WTC11 (cell line): ENCODE data around the gene HOXD10. TPM values are rescaled to one million over a fixed set of nuclear protein-coding genes. Genes with fewer than 3 reads are reported as not detected.
A peak's percentile ranks its signal among the peaks of the same experiment; 100 is the strongest.

ENCODE experiments used
- ATAC-seq: fragments of 200-7000 bp; cut with Tn5 transposase; 2 replicates; pipeline ENCODE4 v1.10.0; 2021; ENCODE audit warnings: mild to moderate bottlenecking, moderate library complexity
- CTCF ChIA-PET: fragments of 300-600 bp; sonication (Branson Sonifier 250); formaldehyde crosslinking; loops from one replicate; lab custom pipeline; 2021; ENCODE audit warnings: antibody characterized with exemption; lab: Charles Lee
- POLR2A ChIA-PET: fragments of 350-600 bp; sonication (Branson Sonifier 250); formaldehyde crosslinking; loops from one replicate; lab custom pipeline; 2021; ENCODE audit warnings: antibody characterized with exemption; lab: Charles Lee
- DNase-seq: peaks from one replicate; pipeline ENCODE4 v3.0.0; 2021; ENCODE audit warnings: low spot score
- H3K27ac Mint-ChIP-seq: 2 replicates; pipeline ENCODE4 v1.8.0; 2021; ENCODE audit warnings: mixed read lengths
- H3K27me3 Mint-ChIP-seq: 2 replicates; pipeline ENCODE4 v1.8.0; 2021; ENCODE audit warnings: low read depth, mild to moderate bottlenecking, moderate library complexity, mixed read lengths
- H3K36me3 Mint-ChIP-seq: 2 replicates; pipeline ENCODE4 v1.8.0; 2021; ENCODE audit warnings: mixed read lengths
- H3K4me1 Mint-ChIP-seq: 2 replicates; pipeline ENCODE4 v1.8.0; 2022; ENCODE audit warnings: mixed read lengths
- H3K4me3 Mint-ChIP-seq: 2 replicates; pipeline ENCODE4 v1.8.0; 2021; ENCODE audit warnings: mild to moderate bottlenecking, moderate library complexity, mixed read lengths
- H3K9me3 Mint-ChIP-seq: 2 replicates; pipeline ENCODE4 v1.8.0; 2021; ENCODE audit warnings: mixed read lengths
- ATF6 ChIP-seq: sonication (generic); formaldehyde crosslinking; IDR thresholded peaks from 2 replicates; pipeline ENCODE4 v1.8.1; 2023; ENCODE audit warnings: mild to moderate bottlenecking, missing genetic modification reagents
- CBFB ChIP-seq: sonication (generic); formaldehyde crosslinking; IDR thresholded peaks from 2 replicates; pipeline ENCODE4 v1.8.1; 2022; ENCODE audit warnings: mild to moderate bottlenecking, low read depth, missing genetic modification reagents
- FOXJ3 ChIP-seq: sonication (generic); formaldehyde crosslinking; IDR thresholded peaks from 2 replicates; pipeline ENCODE4 v1.9.0; 2021; ENCODE audit warnings: missing genetic modification reagents, mild to moderate bottlenecking, borderline replicate concordance
- HMGA2 ChIP-seq: fragments of 250-450 bp; sonication (Bioruptor Pico); IDR thresholded peaks from 2 replicates; pipeline ENCODE4 v1.4.0; 2021; ENCODE audit warnings: mild to moderate bottlenecking, moderate library complexity
- MLX ChIP-seq: sonication (generic); formaldehyde crosslinking; IDR thresholded peaks from 2 replicates; pipeline ENCODE4 v1.8.1; 2023; ENCODE audit warnings: mild to moderate bottlenecking, missing genetic modification reagents, moderate library complexity
- NFE2L1 ChIP-seq: sonication (generic); formaldehyde crosslinking; IDR thresholded peaks from 2 replicates; pipeline ENCODE4 v1.8.1; 2023; ENCODE audit warnings: missing genetic modification reagents
- RORB ChIP-seq: fragments of 250-450 bp; sonication (Bioruptor Pico); IDR thresholded peaks from 2 replicates; pipeline ENCODE4 v1.9.0; 2021; ENCODE audit warnings: mild to moderate bottlenecking
- SOX15 ChIP-seq: fragments of 250-450 bp; sonication (Bioruptor Pico); IDR thresholded peaks from 2 replicates; pipeline ENCODE4 v1.9.0; 2021; ENCODE audit warnings: mild to moderate bottlenecking
- TEAD1 ChIP-seq: sonication (generic); formaldehyde crosslinking; IDR thresholded peaks from 2 replicates; pipeline ENCODE4 v1.8.0; 2022; ENCODE audit warnings: mild to moderate bottlenecking, missing genetic modification reagents
- USF1 ChIP-seq: sonication (generic); formaldehyde crosslinking; IDR thresholded peaks from 2 replicates; pipeline ENCODE4 v1.8.0; 2022; ENCODE audit warnings: mild to moderate bottlenecking, missing genetic modification reagents
- ZNF219 ChIP-seq: sonication (generic); formaldehyde crosslinking; IDR thresholded peaks from 2 replicates; pipeline ENCODE4 v1.8.0; 2023; ENCODE audit warnings: missing genetic modification reagents, mild to moderate bottlenecking, borderline replicate concordance
- ZNF396 ChIP-seq: fragments of 250-450 bp; sonication (Bioruptor Pico); IDR thresholded peaks from 2 replicates; pipeline ENCODE4 v1.8.0; 2021; ENCODE audit warnings: mild to moderate bottlenecking, moderate library complexity, borderline replicate concordance
- ZNF423 ChIP-seq: fragments of 250-450 bp; sonication (Bioruptor Pico); IDR thresholded peaks from 2 replicates; pipeline ENCODE4 v2.1.2; 2022; ENCODE audit warnings: mild to moderate bottlenecking, moderate library complexity
- ZNF532 ChIP-seq: fragments of 250-450 bp; sonication (Bioruptor Pico); IDR thresholded peaks from 2 replicates; pipeline ENCODE4 v1.9.0; 2021; ENCODE audit warnings: mild to moderate bottlenecking, borderline replicate concordance
- total RNA-seq: library from RNA; stranded (reverse); gene quantifications from 3 replicates; pipeline ENCODE4 v1.2.3, GENCODE V29; 2021
- TF ChIP-seq, protein P1 (sequence below): sonication (generic); formaldehyde crosslinking; IDR thresholded peaks from 2 replicates; pipeline ENCODE4 v1.8.0; 2022; ENCODE audit warnings: mild to moderate bottlenecking, missing genetic modification reagents
- TF ChIP-seq, protein P2 (sequence below): sonication (generic); formaldehyde crosslinking; IDR thresholded peaks from 2 replicates; pipeline ENCODE4 v1.8.1; 2022; ENCODE audit warnings: mild to moderate bottlenecking, missing genetic modification reagents, moderate library complexity, borderline replicate concordance
- TF ChIP-seq, protein P3 (sequence below): fragments of 250-450 bp; sonication (Bioruptor Pico); IDR thresholded peaks from 2 replicates; pipeline ENCODE4 v1.9.0; 2021; ENCODE audit warnings: moderate library complexity, mild to moderate bottlenecking, inconsistent platforms, borderline replicate concordance

HOXD10 gene
- total RNA-seq, 1 experiment from 2014 or later: not detected

DNA sequence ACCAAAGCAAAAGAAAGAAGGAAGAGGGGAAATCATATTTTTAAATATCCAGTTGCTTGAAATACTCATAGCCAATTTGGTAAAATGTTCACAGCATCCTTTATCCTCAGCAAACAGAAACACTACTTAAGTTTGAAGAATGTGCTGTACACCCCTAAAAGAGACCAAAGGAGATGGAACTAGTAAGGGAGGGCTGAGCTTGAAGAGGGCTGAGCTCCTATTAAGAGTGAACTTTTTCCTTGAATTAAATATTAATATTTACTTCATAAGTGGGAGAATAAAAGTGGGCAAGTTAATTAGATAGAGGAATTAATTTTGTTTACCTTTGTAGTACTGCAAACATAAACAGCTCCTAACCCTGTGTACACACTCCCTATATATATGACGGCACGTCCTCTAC, 39.8 kb upstream of the HOXD10 start:
- ChIA-PET POLR2A (no interaction called here), CTCF (no interaction called here)
- Mint-ChIP-seq H3K4me1 (peaks cover 33% of the 10 kb centered on the region), H3K27me3 (peaks cover 98% of the 10 kb centered on the region), H3K36me3 (peaks cover 3% of the 10 kb centered on the region; the same call in 1 of the 2 replicates), H3K9me3 (no peaks in the 10 kb centered on the region), H3K4me3 (no peak overlapping the region), H3K27ac (no peak overlapping the region)
- no peak for DNase-seq
- TF ChIP-seq ATF6 (CRISPR knock-in tag) (no peak), SOX15 (no peak), ZNF396 (no peak), USF1 (CRISPR knock-in tag) (no peak), ZNF219 (CRISPR knock-in tag) (no peak)
- no peak for ATAC-seq

- Mint-ChIP-seq H3K9me3 (no peaks in the 10 kb centered on the region), H3K4me1 (peaks cover 40% of the 10 kb centered on the region), H3K27ac (no peak overlapping the region), H3K27me3 (peaks cover 98% of the 10 kb centered on the region), H3K4me3 (peak overlapping the region; percentile 81), H3K36me3 (peaks cover 3% of the 10 kb centered on the region; the same call in 1 of the 2 replicates)
- TF ChIP-seq, protein P1, sequence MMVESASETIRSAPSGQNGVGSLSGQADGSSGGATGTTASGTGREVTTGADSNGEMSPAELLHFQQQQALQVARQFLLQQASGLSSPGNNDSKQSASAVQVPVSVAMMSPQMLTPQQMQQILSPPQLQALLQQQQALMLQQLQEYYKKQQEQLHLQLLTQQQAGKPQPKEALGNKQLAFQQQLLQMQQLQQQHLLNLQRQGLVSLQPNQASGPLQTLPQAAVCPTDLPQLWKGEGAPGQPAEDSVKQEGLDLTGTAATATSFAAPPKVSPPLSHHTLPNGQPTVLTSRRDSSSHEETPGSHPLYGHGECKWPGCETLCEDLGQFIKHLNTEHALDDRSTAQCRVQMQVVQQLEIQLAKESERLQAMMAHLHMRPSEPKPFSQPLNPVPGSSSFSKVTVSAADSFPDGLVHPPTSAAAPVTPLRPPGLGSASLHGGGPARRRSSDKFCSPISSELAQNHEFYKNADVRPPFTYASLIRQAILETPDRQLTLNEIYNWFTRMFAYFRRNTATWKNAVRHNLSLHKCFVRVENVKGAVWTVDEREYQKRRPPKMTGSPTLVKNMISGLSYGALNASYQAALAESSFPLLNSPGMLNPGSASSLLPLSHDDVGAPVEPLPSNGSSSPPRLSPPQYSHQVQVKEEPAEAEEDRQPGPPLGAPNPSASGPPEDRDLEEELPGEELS (CRISPR knock-in tag): no peak
- no peak for TF ChIP-seq ZNF532 (CRISPR knock-in tag)
- TF ChIP-seq CBFB (CRISPR knock-in tag): no peak
- TF ChIP-seq FOXJ3 (CRISPR knock-in tag): no peak
- no peak for ATAC-seq
- DNase-seq: no peak
- POLR2A ChIA-PET: interaction anchor here (0.7 kb wide), 1 partner anchor 28 kb away, joined by 3 read pairs; no protein-coding TSS in a partner anchor
- CTCF ChIA-PET: interaction anchor here (0.7 to 4.6 kb wide), 14 partner anchors 7 to 1048 kb away, joined by 3 to 56 read pairs (median 4); partner anchors contain the start of genes HOXD13 and LNPK
Observed at GRCh38 chr2:176078541-176079284, 37.9 kb upstream of the HOXD10 start.

GRCh38 chr2:176079285-176079830, 37.2 kb upstream of the HOXD10 start:
- Mint-ChIP-seq H3K4me3 (peak overlapping the region; percentile 81), H3K27me3 (peaks cover 98% of the 10 kb centered on the region)
- POLR2A ChIA-PET: interaction anchor here (0.7 kb wide), 1 partner anchor 27 kb away, joined by 3 read pairs; no protein-coding TSS in a partner anchor

More at GRCh38 chr2:176079285-176079830, 37.2 kb upstream of the HOXD10 start:
- CTCF ChIA-PET: interaction anchor here (0.7 to 4.6 kb wide), 16 partner anchors 8 to 1104 kb away, joined by 3 to 56 read pairs (median 4); partner anchors contain the start of genes HOXD13 and LNPK
- Mint-ChIP-seq H3K4me1 (peaks cover 44% of the 10 kb centered on the region), H3K9me3 (no peaks in the 10 kb centered on the region), H3K27ac (peak overlapping the region; percentile 67; the same call in 1 of the 2 replicates), H3K36me3 (peaks cover 3% of the 10 kb centered on the region; the same call in 1 of the 2 replicates)
- ATAC-seq: peak; percentile 27
- TF ChIP-seq HMGA2 (CRISPR knock-in tag) (no peak), MLX (CRISPR knock-in tag) (no peak), ZNF423 (CRISPR knock-in tag) (no peak), RORB (CRISPR knock-in tag) (no peak), NFE2L1 (CRISPR knock-in tag) (no peak), TEAD1 (CRISPR knock-in tag) (no peak)
- TF ChIP-seq, protein P2, sequence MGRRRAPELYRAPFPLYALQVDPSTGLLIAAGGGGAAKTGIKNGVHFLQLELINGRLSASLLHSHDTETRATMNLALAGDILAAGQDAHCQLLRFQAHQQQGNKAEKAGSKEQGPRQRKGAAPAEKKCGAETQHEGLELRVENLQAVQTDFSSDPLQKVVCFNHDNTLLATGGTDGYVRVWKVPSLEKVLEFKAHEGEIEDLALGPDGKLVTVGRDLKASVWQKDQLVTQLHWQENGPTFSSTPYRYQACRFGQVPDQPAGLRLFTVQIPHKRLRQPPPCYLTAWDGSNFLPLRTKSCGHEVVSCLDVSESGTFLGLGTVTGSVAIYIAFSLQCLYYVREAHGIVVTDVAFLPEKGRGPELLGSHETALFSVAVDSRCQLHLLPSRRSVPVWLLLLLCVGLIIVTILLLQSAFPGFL (CRISPR knock-in tag): no peak
- TF ChIP-seq, protein P3, sequence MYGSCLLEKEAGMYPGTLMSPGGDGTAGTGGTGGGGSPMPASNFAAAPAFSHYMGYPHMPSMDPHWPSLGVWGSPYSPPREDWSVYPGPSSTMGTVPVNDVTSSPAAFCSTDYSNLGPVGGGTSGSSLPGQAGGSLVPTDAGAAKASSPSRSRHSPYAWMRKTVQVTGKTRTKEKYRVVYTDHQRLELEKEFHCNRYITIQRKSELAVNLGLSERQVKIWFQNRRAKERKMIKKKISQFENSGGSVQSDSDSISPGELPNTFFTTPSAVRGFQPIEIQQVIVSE (CRISPR knock-in tag): no peak
- peak; percentile 59 for DNase-seq
